Mucosa of rectum (tissue), 2 donors: ENCODE results near the gene CAB39.

Experiments used
- H3K27ac ChIP-seq, 2 donors: one replicate each; pipeline ENCODE4 v1.7.0; 2013; ENCODE audit warnings: inconsistent platforms in 2 of 2, low read depth in 2 of 2, low read length in 2 of 2
- H3K27me3 ChIP-seq, 2 donors: one replicate each; pipeline ENCODE4 v1.7.0; 2013; ENCODE audit warnings: low read length in 2 of 2; ENCODE audit not compliant: control insufficient read depth in 2 of 2, insufficient read depth in 2 of 2
- H3K36me3 ChIP-seq, 2 donors: one replicate each; pipeline ENCODE4 v1.7.0; 2013; ENCODE audit warnings: low read length in 2 of 2; ENCODE audit not compliant: control insufficient read depth in 2 of 2, insufficient read depth in 2 of 2
- H3K4me1 ChIP-seq, 2 donors: one replicate each; pipeline ENCODE4 v1.7.0; 2013; ENCODE audit warnings: low read length in 2 of 2, mild to moderate bottlenecking in 1 of 2; ENCODE audit not compliant: control insufficient read depth in 2 of 2, insufficient read depth in 2 of 2
- H3K4me3 ChIP-seq, 2 donors: one replicate each; pipeline ENCODE4 v1.7.0; 2013; ENCODE audit warnings: low read length in 2 of 2
- H3K9ac ChIP-seq, 2 donors: one replicate each; pipeline ENCODE4 v1.7.0; 2013; ENCODE audit warnings: low read length in 2 of 2, low read depth in 1 of 2, mild to moderate bottlenecking in 1 of 2
- H3K9me3 ChIP-seq, 2 donors: one replicate each; pipeline ENCODE4 v1.7.0; 2013; ENCODE audit warnings: low read length in 2 of 2; ENCODE audit not compliant: control insufficient read depth in 2 of 2
- donor health status: healthy.
- donor health status: Normal muscosa, but diverticular disease.

Gene CAB39

GRCh38 chr2:230682546-230682945, 30.1 kb upstream of the CAB39 start:
- Histone ChIP-seq H3K27ac (no peak overlapping the region), H3K4me1 (peaks cover 0 to 11% of the 10 kb centered on the region in 2 donors), H3K9ac (no peak overlapping the region), H3K27me3 (no peaks in the 10 kb centered on the region), H3K9me3 (no peaks in the 10 kb centered on the region), H3K36me3 (no peaks in the 10 kb centered on the region), H3K4me3 (no peak overlapping the region)

GRCh38 chr2:230684270-230685168, 28.1 kb upstream of the CAB39 start:
- H3K27ac ChIP-seq, result no peak overlapping the region
- H3K4me1 ChIP-seq, result peaks cover 0 to 11% of the 10 kb centered on the region in 2 donors
- no peaks in the 10 kb centered on the region for H3K9me3 ChIP-seq
- no peaks in the 10 kb centered on the region for H3K27me3 ChIP-seq
- no peaks in the 10 kb centered on the region for H3K36me3 ChIP-seq
- no peak overlapping the region for H3K9ac ChIP-seq
- no peak overlapping the region for H3K4me3 ChIP-seq

GRCh38 chr2:230685178-230685577, 27.5 kb upstream of the CAB39 start:
- Histone ChIP-seq H3K36me3 (no peaks in the 10 kb centered on the region), H3K4me1 (peaks cover 0 to 11% of the 10 kb centered on the region in 2 donors), H3K4me3 (no peak overlapping the region), H3K9me3 (no peaks in the 10 kb centered on the region), H3K27me3 (no peaks in the 10 kb centered on the region), H3K27ac (no peak overlapping the region), H3K9ac (no peak overlapping the region)

- H3K9ac ChIP-seq, result no peak overlapping the region
- H3K9me3 ChIP-seq, result no peaks in the 10 kb centered on the region
- H3K4me3 ChIP-seq, result peak overlapping the region in 1 of 2 donors; percentile 20
Measured at GRCh38 chr2:230687498-230687897, 25.1 kb upstream of the CAB39 start.

GRCh38 chr2:230688490-230688889, 24.2 kb upstream of the CAB39 start:
- no peak overlapping the region for H3K9ac ChIP-seq
- no peaks in the 10 kb centered on the region for H3K9me3 ChIP-seq
- H3K4me3 ChIP-seq, result no peak overlapping the region
- peaks cover 0 to 11% of the 10 kb centered on the region in 2 donors for H3K4me1 ChIP-seq
- no peak overlapping the region for H3K27ac ChIP-seq
- H3K36me3 ChIP-seq, result no peaks in the 10 kb centered on the region
- H3K27me3 ChIP-seq, result no peaks in the 10 kb centered on the region

More at GRCh38 chr2:230687498-230687897, 25.1 kb upstream of the CAB39 start:
- Histone ChIP-seq H3K27ac (peak overlapping the region; percentile 47 to 52), H3K27me3 (no peaks in the 10 kb centered on the region), H3K4me1 (peaks cover 0 to 11% of the 10 kb centered on the region in 2 donors), H3K36me3 (no peaks in the 10 kb centered on the region)

GRCh38 chr2:230690439-230690838, 22.2 kb upstream of the CAB39 start:
- no peak overlapping the region for H3K9ac ChIP-seq
- H3K9me3 ChIP-seq, result no peaks in the 10 kb centered on the region
- no peaks in the 10 kb centered on the region for H3K27me3 ChIP-seq
- no peak overlapping the region for H3K27ac ChIP-seq
- no peaks in the 10 kb centered on the region for H3K36me3 ChIP-seq
- H3K4me1 ChIP-seq, result peaks cover 0 to 11% of the 10 kb centered on the region in 2 donors
- no peak overlapping the region for H3K4me3 ChIP-seq

GRCh38 chr2:230691005-230691647, 21.5 kb upstream of the CAB39 start:
- Histone ChIP-seq H3K4me3 (no peak overlapping the region), H3K4me1 (peaks cover 0 to 11% of the 10 kb centered on the region in 2 donors), H3K9ac (no peak overlapping the region), H3K27ac (no peak overlapping the region), H3K27me3 (no peaks in the 10 kb centered on the region), H3K9me3 (no peaks in the 10 kb centered on the region), H3K36me3 (no peaks in the 10 kb centered on the region)

- no peaks in the 10 kb centered on the region for H3K9me3 ChIP-seq
- H3K36me3 ChIP-seq, result no peaks in the 10 kb centered on the region
- H3K9ac ChIP-seq, result no peak overlapping the region
- no peak overlapping the region for H3K27ac ChIP-seq
- no peaks in the 10 kb centered on the region for H3K27me3 ChIP-seq
- H3K4me1 ChIP-seq, result peaks cover 0 to 5% of the 10 kb centered on the region in 2 donors
- H3K4me3 ChIP-seq, result no peak overlapping the region
Measured at GRCh38 chr2:230692760-230693159, 19.9 kb upstream of the CAB39 start.

- Histone ChIP-seq H3K4me1 (peaks cover 0 to 5% of the 10 kb centered on the region in 2 donors), H3K27ac (no peak overlapping the region), H3K36me3 (no peaks in the 10 kb centered on the region), H3K4me3 (no peak overlapping the region), H3K27me3 (no peaks in the 10 kb centered on the region), H3K9ac (no peak overlapping the region), H3K9me3 (no peaks in the 10 kb centered on the region)
Measured at GRCh38 chr2:230693411-230693810, 19.2 kb upstream of the CAB39 start.

GRCh38 chr2:230694241-230694640, 18.4 kb upstream of the CAB39 start:
- Histone ChIP-seq H3K27me3 (no peaks in the 10 kb centered on the region), H3K27ac (peak overlapping the region; percentile 16 to 23), H3K4me1 (peaks cover 0 to 5% of the 10 kb centered on the region in 2 donors), H3K9me3 (no peaks in the 10 kb centered on the region), H3K4me3 (no peak overlapping the region), H3K9ac (no peak overlapping the region), H3K36me3 (no peaks in the 10 kb centered on the region)
